GM12873 (cell line): Measurements from ENCODE around the gene VIPR1.

Experiments
- TF ChIP-seq, protein P1 (sequence below): IDR thresholded peaks from 2 replicates; pipeline ENCODE4 v1.5.1; 2012; ENCODE audit warnings: low read depth, mild to moderate bottlenecking, moderate library complexity, low read length, control low read depth; ENCODE audit not compliant: insufficient read depth; ENCODE audit errors: missing control alignments

Gene VIPR1

DNA sequence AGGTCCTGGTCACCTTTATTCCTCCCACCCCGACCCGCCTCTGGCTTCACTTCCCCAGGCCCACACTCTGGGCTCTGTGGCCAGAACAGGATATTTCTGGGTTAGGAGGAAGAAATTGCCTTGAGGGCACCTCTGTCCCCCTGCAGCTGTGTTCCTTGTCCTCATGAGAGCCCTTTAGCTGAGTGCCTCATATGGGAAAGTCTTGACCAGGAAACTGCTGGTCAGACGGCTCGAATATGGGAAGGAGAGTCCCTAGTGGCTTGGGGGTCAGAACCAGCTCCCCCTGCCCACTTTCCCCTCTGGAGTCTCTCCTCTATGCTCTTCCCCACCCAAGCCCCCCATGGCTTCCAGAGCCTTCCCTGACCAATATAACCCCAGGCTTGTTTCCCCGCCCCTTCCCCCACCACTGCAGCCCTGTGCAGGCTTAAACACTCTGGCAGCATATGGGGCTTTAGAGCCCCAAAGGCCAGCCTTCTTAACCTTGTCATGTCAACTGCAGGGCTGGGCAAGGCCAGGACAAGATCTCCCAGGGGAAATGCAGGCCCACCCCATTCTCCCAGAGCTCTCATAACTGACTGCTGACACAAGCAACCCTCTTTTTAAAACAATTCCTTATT is 42.9 kb downstream of the VIPR1 start:
- TF ChIP-seq, protein P1, sequence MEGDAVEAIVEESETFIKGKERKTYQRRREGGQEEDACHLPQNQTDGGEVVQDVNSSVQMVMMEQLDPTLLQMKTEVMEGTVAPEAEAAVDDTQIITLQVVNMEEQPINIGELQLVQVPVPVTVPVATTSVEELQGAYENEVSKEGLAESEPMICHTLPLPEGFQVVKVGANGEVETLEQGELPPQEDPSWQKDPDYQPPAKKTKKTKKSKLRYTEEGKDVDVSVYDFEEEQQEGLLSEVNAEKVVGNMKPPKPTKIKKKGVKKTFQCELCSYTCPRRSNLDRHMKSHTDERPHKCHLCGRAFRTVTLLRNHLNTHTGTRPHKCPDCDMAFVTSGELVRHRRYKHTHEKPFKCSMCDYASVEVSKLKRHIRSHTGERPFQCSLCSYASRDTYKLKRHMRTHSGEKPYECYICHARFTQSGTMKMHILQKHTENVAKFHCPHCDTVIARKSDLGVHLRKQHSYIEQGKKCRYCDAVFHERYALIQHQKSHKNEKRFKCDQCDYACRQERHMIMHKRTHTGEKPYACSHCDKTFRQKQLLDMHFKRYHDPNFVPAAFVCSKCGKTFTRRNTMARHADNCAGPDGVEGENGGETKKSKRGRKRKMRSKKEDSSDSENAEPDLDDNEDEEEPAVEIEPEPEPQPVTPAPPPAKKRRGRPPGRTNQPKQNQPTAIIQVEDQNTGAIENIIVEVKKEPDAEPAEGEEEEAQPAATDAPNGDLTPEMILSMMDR, result no peak

DNA sequence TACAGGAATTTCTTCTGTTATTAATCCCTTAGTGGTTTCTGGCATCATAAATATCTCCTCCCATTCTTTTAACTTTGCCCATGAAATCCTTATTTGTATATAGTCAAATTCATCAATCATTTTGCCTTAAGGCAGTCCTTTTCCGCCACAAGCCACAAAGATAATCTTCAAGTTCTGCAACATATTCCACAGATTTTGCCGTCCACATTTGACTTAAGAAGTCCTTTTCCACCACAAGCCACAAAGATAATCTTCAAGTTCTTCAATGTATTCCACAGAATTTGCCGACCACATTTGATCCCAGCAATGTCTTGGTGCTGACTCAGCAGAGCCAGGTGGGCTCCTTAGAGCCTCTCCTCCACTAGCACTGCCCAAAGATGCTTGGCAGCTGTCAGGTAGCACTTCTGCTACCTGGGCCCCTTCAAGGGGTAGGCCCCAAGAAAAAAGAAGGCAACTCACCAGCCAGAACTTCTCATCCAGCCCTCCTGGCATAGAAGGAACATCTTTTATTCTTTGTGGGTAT is 44.3 kb downstream of the VIPR1 start:
- TF ChIP-seq, protein P1, result no peak

DNA sequence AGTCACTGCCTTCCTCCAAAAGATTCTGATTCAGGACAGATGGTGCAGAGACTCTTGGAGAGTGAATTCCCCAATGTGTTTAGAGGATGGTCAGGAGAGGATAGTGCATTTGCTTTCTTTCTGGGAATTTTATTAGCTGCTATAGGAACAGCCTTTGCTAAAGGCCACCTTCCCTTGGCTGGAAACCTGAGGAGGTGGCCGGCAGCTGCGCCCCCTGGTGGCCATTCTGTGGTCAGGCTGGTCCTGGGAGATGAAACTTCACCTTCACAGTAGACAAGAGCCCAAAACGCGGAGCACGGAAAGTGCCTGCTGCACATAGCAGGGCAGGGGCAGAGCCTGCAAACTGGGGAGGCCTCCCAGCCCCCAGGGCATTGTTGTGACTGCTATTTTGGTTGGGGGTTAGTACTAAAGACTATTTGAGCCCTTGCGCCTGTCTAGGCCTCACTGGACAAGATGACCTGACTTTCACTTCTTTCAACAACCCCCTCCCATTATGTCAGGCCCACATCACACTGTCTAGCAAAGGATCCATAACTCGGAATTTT is 45.0 kb downstream of the VIPR1 start:
- TF ChIP-seq, protein P1, result peak; percentile 97

DNA sequence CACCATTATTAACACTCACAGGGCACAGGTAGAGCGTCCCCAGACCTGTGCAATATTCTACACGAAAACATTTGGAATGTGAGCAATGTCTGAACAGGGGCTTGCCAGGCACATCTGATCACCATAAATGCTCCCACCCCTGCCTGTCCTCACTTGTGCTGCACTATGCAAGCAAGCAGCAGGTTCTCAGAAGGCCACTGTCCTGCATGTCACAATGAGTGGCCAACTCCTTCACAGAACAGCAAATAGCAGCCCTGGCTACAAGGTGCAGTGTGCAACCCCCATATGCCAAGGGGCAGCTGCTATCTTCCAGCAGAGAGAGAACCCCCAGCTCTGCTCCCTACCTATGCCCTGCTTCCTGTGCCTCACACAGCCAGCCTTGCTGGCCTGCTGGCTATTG is 46.7 kb downstream of the VIPR1 start:
- TF ChIP-seq, protein P1, result no peak

DNA sequence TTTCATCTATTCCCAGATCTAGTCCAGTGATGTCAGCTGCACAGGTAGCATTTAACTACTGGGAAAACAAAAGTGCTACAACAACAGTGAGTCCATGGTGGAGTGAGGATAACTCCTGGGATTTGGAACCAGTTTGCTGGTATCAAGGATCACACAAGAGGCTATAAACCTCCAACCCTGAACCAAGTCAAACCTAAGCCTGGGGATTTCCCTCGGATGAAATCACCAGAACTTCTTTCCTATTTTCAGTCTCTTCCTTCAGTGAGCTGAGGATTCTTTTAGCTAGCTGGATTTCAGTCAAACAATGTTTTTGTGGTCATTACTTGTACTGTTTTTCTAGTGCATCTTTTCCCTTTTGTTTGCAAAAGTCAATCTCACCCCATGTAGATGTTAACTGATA is 47.8 kb downstream of the VIPR1 start:
- TF ChIP-seq, protein P1, result no peak

DNA sequence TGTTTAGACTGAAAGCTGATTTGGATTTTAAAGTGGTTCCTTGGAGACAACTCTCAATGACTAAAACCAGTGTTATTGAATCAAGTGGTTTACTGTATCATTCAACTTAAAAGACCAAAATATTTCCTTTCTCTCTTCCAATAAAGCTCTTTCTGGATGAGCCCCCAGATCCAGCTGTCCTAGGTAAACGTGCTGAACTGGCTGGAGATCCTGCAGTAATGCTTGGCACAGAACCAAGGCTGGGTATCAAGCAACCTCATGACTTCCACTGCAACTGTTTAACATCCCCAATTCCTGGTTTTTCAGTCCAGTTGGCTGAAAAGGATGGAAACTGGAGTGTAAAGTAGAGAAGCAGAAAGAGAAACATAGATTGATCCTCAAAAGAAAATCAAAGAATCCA is 50.4 kb downstream of the VIPR1 start:
- TF ChIP-seq, protein P1, result no peak

DNA sequence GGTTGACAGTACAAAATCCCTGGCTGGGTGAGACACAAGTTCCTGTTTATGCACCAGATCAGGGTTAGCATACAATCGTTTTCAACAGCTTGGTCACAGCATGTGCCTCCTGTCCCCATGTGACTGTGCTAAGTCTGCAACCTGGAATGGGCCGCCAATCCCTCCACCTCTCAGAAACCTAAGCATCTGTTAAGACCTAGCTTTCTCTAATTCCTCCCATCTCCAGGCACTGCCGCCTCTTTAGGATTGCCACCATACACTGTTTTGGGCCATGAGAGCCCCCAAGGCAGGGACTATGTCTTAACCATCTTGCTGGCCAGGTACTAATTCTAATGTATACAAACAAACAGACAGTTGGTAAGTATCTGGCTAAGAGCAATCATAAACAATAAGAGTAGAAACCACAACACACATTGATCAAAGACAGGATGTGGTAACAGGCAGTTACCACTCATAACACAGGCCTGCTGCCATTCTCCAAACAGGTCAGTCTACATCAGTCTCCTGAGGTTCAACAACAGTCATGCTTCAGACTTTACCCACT is 53.7 kb downstream of the VIPR1 start:
- TF ChIP-seq, protein P1, result no peak
